Esophagus squamous epithelium (tissue), 4 donors: ENCODE results near the gene GLYATL2.

ENCODE experiments used
- CTCF ChIP-seq, 6 experiments: fragments of 450-650 bp in 4 of 6; fragments of 200-600 bp in 2 of 6; sonication (generic) in 2 of 6; IDR thresholded peaks; one replicate each; pipeline ENCODE4 v1.5.1; 2016 to 2019; ENCODE audit warnings: antibody characterized with exemption in 6 of 6, mild to moderate bottlenecking in 4 of 6, moderate library complexity in 4 of 6
- POLR2A ChIP-seq, 4 donors: fragments of 450-650 bp; IDR thresholded peaks; one replicate each; pipeline ENCODE4 v1.6.1; 2017; ENCODE audit warnings: antibody characterized with exemption in 4 of 4, mild to moderate bottlenecking in 4 of 4, moderate library complexity in 3 of 4

- TF ChIP-seq CTCF (IDR thresholded peaks at IDR 0.05) (no peak), POLR2A (IDR thresholded peaks at IDR 0.05) (no peak)
Observed at GRCh38 chr11:58830673-58831301, 13.7 kb downstream of the GLYATL2 start.
